EH (cell line): Measurements from ENCODE around the gene DNAH3.
"Not testable (repeated sequence)": the region's sequence is repeated elsewhere in the genome, so short reads cannot be mapped to it uniquely, and the experiment has no call there.

Experiments used
- DNase-seq: peaks from one replicate; pipeline ENCODE4 v3.0.0-alpha.2; 2015; ENCODE audit warnings: low read depth

Gene DNAH3, protein sequence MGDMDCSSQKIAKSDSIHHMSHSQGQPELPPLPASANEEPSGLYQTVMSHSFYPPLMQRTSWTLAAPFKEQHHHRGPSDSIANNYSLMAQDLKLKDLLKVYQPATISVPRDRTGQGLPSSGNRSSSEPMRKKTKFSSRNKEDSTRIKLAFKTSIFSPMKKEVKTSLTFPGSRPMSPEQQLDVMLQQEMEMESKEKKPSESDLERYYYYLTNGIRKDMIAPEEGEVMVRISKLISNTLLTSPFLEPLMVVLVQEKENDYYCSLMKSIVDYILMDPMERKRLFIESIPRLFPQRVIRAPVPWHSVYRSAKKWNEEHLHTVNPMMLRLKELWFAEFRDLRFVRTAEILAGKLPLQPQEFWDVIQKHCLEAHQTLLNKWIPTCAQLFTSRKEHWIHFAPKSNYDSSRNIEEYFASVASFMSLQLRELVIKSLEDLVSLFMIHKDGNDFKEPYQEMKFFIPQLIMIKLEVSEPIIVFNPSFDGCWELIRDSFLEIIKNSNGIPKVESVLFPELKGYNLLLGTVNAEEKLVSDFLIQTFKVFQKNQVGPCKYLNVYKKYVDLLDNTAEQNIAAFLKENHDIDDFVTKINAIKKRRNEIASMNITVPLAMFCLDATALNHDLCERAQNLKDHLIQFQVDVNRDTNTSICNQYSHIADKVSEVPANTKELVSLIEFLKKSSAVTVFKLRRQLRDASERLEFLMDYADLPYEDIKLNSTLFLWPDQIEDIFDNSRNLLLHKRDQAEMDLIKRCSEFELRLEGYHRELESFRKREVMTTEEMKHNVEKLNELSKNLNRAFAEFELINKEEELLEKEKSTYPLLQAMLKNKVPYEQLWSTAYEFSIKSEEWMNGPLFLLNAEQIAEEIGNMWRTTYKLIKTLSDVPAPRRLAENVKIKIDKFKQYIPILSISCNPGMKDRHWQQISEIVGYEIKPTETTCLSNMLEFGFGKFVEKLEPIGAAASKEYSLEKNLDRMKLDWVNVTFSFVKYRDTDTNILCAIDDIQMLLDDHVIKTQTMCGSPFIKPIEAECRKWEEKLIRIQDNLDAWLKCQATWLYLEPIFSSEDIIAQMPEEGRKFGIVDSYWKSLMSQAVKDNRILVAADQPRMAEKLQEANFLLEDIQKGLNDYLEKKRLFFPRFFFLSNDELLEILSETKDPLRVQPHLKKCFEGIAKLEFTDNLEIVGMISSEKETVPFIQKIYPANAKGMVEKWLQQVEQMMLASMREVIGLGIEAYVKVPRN (N-terminal part only)

DNA sequence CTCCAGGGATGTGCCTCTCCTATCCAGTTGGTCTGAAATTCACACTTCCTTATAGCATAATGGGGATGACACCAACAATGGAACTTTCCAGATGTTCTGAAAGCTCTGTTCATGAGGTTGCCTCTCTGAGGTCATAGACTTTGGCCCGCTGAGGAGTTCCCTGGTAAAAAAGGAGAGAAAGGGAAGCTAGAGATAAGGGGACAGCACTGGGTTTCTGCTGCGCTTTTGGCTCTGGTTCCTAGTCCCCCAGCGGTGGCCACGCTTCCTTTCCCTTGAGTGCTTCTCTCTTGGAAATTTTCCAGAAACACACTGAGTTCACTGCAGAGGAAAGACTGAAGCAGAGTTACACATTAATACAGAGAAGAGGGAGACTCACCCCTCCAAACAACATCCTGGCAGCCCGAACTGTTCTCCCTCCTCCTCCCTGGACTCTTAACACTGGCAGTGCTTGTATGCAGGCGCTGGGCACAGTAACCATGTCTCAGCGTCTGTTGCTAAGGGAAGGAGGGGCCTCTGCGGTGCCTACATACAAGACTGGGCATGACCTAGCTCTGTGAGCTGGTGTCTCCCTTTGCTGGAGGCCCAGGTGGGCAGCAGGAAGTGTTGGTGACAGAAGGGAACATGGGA is at the start of gene DNAH3:
Gene DNAH3 (minus strand): TSS at position 472 of the 627 bp plus-strand sequence. CDS start 527 bp downstream, outside the sequence.
- peak; percentile 31 for DNase-seq

DNA sequence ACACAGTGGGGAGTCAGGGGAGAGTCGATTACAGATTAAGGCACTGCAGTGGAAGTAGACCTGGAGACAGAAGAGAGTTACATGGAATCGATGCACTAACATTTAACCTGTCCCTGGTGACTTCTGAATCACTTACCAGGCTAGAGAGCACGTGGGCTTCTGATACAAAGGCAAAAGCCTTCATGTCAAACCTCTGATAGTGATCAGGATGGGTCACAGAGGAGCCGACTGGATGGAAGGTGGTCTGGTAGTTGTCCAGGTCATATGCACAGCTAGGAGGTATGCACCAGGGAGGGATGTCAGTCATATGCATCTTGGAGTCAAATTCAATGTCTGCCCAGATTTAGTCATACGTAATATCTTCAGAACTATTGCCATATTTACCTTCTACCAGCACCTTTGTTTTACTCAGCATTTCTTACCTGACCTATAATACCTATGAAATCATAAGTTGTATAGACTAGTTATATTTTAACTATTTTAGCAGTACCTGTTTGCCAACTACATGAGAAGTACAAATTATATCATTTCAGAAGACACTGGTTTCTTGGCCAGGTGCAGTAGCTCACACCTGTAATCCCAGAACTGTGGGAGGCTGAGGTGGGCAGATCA is 49.1 kb upstream of the DNAH3 start:
- DNase-seq: no peak

DNA sequence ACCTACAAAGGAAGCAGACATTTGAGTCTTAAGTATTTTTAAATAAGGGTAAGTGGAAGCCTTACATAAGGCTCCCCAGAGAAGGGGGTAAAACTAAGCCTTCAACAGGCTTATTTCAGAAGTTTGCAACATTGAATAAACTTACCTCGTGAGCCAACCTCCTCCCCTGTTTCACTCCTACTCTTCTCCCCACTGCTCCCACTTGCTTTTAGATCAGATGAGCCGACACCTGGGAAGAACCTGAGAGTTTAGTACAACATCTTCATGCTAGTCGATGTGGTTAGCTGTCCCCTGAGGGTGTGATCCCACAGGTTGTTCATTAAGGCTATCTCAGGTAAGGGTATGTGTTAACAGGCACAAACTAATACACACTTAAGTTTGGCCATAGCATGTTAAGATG is 47.0 kb upstream of the DNAH3 start:
- no peak for DNase-seq

DNA sequence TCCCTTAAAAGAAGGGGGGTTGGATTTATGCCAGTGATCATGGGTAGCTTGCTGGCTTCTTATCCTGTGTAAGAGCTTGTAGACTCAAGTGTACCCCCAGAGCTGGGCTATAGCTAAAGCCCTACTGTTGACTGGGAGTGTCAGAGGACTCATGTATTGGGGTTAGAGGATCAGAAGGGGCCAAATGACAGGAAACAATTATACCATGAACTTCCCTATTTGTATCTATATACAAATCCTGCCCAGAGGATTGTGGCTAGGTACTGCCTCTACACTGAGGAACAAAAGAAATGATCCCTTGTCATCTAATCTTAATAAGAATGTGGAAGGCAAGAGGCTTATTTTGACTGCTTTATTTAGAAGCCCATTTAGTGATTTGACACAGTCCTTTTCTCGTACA is 46.5 kb upstream of the DNAH3 start:
- no peak for DNase-seq

DNA sequence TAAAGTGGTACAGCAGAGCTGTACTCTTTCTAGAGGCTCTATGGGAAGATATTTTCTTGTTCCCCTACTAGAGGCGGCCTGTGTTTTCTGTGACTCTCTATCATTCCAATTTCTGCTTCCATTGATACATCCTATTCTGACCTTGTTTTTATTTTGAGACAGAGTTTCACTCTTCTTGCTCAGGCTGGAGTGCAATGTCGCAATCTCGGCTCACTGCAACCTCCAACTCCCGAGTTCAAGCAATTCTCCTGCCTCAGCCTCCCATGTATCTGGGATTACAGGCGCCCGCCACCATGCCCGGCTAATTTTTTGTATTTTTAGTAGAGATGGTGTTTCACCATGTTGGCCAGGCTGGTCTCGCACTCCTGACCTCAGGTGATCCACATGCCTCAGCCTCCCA is 44.7 kb upstream of the DNAH3 start:
- not testable (repeated sequence) for DNase-seq

DNA sequence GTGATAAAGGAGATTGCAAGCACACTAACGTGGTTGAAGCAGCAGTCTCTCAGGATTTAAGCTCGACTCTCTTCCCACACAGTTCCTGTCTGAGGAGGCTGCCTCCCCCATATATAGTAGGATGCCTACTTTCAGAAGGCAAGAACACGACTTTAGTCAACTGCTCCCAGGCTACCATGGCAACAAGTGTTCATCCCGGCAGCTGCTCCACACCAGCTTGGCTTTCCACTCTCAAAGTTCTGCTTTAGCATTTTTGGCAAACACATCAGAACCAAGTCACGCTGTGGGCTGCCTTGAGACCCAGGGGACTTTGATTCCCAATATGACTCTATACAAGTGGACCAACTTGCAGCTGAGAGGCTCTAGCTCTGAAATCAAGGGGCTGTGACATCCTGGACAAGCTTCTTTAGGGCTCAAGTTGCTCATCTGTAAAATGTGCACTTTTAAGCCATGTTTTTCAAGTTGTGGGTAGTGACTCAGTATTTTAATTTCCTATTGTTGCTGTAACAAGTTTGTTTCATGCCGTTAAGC is 44.2 kb upstream of the DNAH3 start:
- DNase-seq: peak; percentile 21

DNA sequence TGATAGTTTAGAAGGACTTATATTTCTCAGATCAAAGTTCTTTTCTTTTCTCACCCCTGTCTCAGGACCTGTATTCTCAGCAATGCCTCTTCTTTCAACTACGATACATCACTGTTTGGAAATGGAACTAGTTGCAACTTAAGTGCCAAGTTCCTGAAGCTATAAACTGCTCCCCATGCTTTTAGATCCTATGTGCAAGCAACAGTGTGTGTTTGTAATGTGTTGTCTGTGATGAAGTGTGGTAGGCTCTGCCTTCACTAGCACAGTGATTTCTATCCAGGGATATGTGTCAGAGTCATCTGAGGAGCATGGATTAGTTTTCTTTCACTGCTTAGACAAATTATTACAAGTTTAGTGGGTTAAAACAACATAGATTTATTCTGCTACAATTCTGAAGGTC is 42.3 kb upstream of the DNAH3 start:
- DNase-seq: no peak

DNA sequence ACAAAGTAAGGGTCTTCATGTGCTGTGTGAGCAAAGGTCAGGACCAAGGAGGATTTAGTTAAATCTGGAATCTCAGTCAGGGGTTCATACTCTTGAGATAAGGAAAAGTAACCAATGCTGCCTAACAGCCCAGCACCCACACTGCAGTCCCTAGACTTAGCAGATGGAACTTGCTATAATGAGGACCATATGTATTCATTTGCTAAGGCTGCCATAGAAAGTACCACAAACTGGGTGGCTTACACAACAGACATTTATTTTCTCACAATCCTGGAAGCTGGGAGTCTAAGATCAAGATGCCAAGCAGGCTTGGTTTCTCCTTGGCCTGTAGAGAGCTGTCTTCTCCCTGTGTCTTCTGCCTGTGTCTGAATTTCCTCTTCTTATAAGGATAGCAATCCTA is 40.0 kb upstream of the DNAH3 start:
- peak; percentile 71 for DNase-seq

DNA sequence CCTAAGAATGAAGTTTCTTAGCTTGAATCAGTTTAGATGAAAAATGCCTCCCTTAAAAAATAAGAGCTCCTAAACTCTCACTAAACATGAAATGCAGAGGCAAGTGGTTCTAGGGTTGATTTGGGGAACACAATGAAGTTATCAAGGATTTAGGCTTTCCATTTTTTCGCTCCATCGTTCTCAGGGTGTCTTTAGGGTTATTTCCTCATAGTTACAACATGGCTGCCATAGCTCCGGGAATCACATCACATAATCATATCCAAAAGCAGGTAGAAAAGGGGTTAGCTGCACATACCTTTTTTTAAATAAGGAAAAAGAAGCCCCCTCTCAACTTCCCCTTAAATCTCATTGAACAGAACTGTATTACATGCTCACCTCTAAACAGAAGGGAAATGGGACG is 39.4 kb upstream of the DNAH3 start:
- DNase-seq: no peak

DNA sequence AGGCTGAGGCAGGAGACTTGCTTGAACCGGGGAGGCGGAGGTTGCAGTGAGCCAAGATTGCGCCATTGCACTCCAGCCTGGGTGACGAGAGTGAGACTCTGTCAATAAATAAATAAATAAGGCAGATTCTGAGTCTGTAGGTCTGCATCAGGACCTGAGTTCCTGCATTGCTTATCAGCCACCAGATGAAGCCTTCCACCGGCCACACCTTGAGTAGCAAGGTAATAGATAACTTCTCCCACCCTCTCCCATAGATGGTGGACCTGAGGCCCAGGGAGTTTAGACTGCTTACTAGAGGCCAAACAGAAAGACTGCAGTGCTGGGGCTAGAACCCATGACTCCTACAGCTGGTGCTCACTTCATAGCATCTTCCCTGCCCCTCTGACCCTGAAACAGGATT is 38.7 kb upstream of the DNAH3 start:
- DNase-seq: no peak

DNA sequence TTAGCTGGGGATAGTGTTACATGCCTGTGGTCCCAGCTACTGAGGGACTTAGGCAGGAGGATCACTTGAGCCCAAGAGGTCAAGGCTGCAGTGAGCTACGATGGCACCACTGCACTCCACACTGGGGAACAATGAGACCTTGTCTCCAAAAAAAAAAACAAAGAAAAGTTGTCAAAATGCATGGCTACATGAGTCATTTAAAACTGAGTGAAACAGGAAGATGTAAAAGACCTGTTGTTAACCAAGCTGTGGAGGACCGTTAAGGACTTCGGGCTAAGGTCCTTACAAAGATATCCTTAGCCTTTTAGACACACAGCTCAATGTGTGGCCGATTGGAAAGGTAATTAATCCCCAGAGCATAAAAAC is 35.7 kb upstream of the DNAH3 start:
- no peak for DNase-seq

DNA sequence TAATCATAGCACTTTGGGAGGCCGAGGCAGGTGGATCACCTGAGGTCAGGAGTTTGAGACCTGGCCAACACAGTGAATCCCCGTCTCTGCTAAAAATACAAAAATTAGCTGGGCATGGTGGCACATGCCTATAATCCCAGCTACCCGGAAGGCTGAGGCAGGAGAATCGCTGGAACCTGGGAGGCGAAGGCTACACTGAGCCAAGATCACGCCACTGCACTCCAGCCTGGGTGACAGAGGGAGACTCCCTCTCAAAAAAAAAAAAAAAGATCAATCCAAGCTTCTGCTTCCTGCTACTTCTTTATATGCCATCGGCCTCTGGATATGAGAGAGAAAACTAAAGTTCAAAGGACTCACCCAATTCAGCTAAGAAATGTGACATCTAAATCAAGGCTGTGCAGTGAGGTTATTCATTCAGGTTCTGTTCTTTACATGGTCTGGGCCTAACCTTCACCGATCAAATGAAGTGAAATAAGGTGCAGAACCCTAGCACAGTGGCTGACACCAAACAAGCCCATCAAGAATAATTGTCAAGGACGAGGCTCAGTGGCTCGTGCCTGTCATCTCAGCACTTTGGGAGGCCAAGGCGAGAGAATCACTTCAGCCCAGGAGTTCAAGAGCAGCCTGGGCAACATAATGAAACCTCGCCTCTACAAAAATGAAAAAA is 35.1 kb upstream of the DNAH3 start:
- DNase-seq: no peak

DNA sequence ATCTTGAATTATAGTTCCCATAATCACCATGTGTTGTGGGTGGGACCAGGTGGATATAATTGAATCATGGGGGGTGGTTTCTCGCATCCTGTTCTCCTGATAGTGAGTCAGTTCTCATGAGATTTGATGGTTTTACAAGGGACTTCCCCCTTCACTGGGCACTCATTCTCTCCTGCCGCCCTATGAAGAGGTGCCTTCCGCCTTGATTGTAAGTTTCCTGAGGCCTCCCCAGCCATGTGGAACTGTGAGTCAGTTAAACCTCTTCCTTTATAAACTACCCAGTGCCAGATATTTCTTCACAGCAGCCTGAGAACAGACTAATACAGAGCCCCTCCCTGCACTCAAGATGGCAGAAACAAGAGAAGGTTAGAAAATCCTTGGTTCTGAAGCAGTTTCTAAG is 34.2 kb upstream of the DNAH3 start:
- DNase-seq: no peak

DNA sequence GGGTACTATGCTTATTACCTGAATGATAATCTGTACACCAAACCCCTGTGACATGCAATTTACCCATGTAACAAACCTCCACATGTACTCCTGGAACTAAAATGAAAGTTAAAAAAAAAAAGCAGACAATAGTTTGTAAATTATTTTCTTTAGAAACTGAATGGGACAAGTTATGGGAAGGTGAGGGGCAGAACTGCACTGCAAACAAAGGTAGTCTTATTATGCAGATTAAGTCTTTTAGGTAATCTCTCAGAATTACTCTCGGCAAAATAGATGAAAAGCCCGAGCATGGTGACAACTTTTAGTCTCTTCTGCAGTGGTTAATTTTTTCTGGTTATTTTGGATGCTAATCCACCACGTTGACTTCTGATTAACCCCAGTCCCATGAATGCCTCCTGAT is 33.3 kb upstream of the DNAH3 start:
- DNase-seq: no peak

DNA sequence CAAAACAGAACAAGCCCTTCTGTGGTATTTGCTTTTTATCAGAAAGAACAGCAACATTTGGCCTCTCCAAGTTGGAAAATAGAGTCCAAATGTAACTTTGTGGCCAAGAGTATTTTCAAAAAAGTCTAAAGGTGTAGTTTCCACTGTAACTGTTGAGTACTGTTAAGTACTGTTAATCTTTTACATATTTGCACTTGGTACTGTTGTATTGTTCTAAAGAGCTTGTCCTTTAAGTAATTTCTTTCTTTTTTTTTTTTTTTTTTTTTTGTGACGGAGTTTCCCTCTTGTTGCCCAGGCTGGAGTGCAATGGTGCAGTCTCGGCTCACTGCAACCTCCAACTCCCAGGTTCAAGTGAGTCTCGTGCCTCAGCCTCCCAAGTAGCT is 29.3 kb upstream of the DNAH3 start:
- DNase-seq: no peak

DNA sequence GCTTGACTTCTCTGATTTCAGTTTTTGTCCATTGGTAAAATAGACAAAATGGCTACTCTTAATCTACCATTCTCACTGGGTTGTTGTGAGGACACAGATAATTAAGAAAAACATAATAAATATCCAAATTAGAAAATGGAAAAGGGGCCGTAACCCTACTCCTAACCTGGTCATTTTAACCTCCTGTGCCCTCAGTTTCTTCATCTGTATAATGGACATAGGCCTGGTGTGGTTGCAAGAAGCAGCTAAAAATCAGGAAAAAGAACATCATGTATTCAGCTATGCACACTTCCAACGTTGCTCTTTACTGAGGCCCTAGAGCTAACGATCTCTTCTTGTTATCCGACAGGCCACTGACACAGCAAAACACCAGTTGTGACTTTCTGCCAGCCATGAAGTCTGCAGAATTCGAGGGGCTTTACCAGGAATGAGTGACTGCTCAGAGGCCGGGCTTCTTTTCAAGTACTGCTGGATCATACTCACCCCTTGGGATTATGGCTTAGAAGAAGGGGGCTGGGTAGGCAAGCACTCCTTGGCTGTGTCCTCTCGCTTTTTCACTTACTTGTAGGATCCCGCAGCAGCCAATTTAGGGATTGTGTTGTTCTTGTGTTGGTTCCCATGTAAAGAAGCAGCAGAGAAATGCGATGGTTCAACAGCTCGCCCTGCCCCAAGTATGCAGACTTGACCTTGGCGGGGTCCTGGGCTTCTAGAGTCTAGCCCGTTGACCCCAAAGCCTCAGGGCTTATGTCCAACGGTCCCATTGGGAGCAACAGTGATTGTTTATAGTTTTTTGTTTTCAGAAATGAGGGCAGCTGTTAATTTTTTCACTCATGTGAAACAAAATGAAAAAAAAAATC is 28.7 kb upstream of the DNAH3 start:
- DNase-seq: no peak

DNA sequence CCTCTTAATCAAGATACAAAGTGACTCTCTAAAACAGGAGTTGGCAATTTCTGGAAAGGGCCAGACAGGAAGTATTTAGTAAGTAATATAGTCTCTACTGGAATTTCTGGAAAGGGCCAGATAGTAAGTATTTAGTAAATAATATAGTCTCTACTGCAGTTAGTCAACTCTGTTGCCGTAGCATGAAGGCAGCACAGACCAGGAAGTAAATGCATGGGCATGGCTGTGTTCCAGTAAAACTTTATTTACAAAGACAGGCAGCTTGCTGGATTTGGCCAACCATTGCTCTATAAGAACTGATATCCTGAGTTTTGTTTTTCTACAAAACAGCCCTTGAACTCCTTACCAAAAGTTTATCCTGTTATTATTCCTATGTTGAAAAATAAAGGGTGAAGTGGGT is 24.8 kb upstream of the DNAH3 start:
- no peak for DNase-seq

DNA sequence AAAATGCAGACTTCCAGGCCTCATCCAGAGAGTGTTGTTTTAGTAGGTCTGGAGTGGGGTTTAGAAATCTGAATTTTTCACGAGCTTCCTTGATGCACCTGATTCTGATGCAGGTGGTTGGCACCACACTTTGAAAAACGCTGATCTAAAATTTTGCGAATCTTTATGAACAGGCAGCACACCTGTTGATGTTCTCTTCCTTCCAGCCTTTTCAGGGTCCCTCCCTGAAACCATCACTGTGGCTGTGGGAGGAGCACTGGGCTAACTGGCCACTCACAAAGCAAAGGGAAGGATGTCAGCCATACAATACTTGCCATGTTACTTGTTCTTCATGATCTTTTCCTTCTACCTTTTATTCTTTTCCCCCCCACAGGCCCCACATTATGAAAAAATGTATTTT is 22.0 kb upstream of the DNAH3 start:
- DNase-seq: no peak

DNA sequence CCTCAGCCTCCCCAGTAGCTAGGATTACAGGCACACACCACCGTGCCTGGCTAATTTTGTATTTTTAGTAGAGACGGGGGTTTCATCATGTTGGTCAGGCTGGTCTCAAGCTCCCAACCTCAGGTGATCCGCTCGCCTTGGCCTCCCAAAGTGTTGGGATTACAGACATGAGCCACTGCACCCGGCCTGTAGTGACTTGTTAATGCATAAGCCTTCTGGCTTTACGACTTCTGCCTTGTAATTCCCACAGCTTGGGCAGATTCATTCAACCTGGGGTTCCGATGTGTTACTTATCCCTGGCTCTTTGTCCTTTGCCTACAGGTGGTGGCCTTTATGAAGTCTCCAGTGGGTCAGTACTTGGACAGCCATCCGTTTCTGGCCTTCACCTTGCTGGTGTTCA is 19.5 kb upstream of the DNAH3 start:
- not testable (repeated sequence) for DNase-seq
